Measurements from ENCODE around the gene COL13A1. TPM values are rescaled to one million over a fixed set of nuclear protein-coding genes. Genes with fewer than 3 reads are reported as not detected.

Gene COL13A1
- total RNA-seq, 1 experiment from 2014 or later = 5.9 TPM

- Histone ChIP-seq H3K9me3 (ENCODE audit: control insufficient read depth in 1 of 2, insufficient read depth in 1 of 2, low read depth in 1 of 2, low read length in 2 of 2) (no peaks in the 10 kb centered on the region), H2AFZ (ENCODE audit: low read depth, low read length, poor library complexity, severe bottlenecking) (no peak overlapping the region), H3K36me3 (ENCODE audit: control insufficient read depth in 1 of 2, insufficient read depth in 2 of 2, low read length in 2 of 2) (no peaks in the 10 kb centered on the region), H3K4me3 (replicated peaks in 1 of 2; ENCODE audit: low read depth in 1 of 2, low read length in 2 of 2) (no peak overlapping the region), H4K20me1 (ENCODE audit: insufficient read depth) (no peaks in the 10 kb centered on the region), H3K27me3 (ENCODE audit: insufficient read depth, low read length) (no peaks in the 10 kb centered on the region), H3K27ac (ENCODE audit: low read depth, low read length) (no peak overlapping the region), H3K9ac (ENCODE audit: low read length) (no peak overlapping the region), H3K4me2 (ENCODE audit: low read length) (no peak overlapping the region), H3K79me2 (ENCODE audit: insufficient read depth, low read length) (no peaks in the 10 kb centered on the region), H3K4me1 (ENCODE audit: control insufficient read depth in 1 of 2, insufficient read depth in 2 of 2, low read length in 2 of 2) (peaks cover 0 to 6% of the 10 kb centered on the region in 2 experiments; a peak in 3 of 4 replicates), H3K9me2 (ENCODE audit: insufficient read depth) (no peaks in the 10 kb centered on the region)
- ATAC-seq (no peak), DNase-seq (ENCODE audit: low read depth, low spot score) (no peak)
- ChIA-PET CTCF (no interaction called here), POLR2A (no interaction called here), RAD21 (ENCODE audit: low non-redundant PET in 1 of 2, low total read pairs in 2 of 2, uncharacterized antibody in 2 of 2, unreplicated experiment in 2 of 2) (no interaction called here)
- intact Hi-C loops (cut with micrococcal nuclease) = no loop called here
- no TSS peak for BruUV-seq (replicated peaks)
- no peak for TF ChIP-seq JUND (IDR thresholded peaks at IDR 0.05)
- TF ChIP-seq CBX3 (IDR thresholded peaks at IDR 0.05; ENCODE audit: low read depth) = no peak
- no peak for TF ChIP-seq ELF1 (IDR thresholded peaks at IDR 0.05; ENCODE audit: borderline replicate concordance, low read depth)
- no peak for TF ChIP-seq EZH2 (IDR thresholded peaks at IDR 0.05)
- TF ChIP-seq ZNF274 (IDR thresholded peaks at IDR 0.05; ENCODE audit: low read depth, low read length) = no peak
- TF ChIP-seq ZBTB33 (IDR thresholded peaks at IDR 0.05; ENCODE audit: extremely low read depth, insufficient replicate concordance, low read length) = no peak
- no peak for TF ChIP-seq ATF3 (IDR thresholded peaks at IDR 0.05)
- no peak for TF ChIP-seq MAX (IDR thresholded peaks at IDR 0.05)
- no peak for TF ChIP-seq EGR1 (IDR thresholded peaks at IDR 0.05; ENCODE audit: low read depth)
These were observed 6.3 kb upstream of the COL13A1 start for GRCh38 chr10:69795242-69795934.
